Mesendoderm (in vitro differentiated cells): Measurements from ENCODE around the gene TVP23A.
"Not testable (repeated sequence)": the region's sequence is repeated elsewhere in the genome, so short reads cannot be mapped to it uniquely, and the experiment has no call there.

Experiments used
- DNase-seq: peaks from one replicate; pipeline ENCODE4 v3.0.0; 2013
- H2AK5ac ChIP-seq: 2 replicates; pipeline ENCODE4 v1.6.1; 2013; ENCODE audit warnings: low read length, inconsistent platforms
- H2BK120ac ChIP-seq: 2 replicates; pipeline ENCODE4 v1.6.1; 2013; ENCODE audit warnings: low read depth, mild to moderate bottlenecking, low read length, moderate library complexity, mixed read lengths
- H2BK15ac ChIP-seq: replicated peaks from 2 replicates; pipeline ENCODE4 v1.6.1; 2013; ENCODE audit warnings: low read depth, mild to moderate bottlenecking, moderate library complexity
- H2BK5ac ChIP-seq: 2 replicates; pipeline ENCODE4 v1.6.1; 2013; ENCODE audit warnings: low read length, inconsistent platforms
- H3K18ac ChIP-seq: 2 replicates; pipeline ENCODE4 v1.6.1; 2013; ENCODE audit warnings: mild to moderate bottlenecking, low read length, mixed read lengths
- H3K23ac ChIP-seq: one replicate; pipeline ENCODE4 v1.6.1; 2013; ENCODE audit warnings: low read length
- H3K27ac ChIP-seq: 2 replicates; pipeline ENCODE4 v1.5.1; 2013; ENCODE audit warnings: low read depth, mild to moderate bottlenecking, inconsistent platforms, low read length, moderate library complexity
- H3K27me3 ChIP-seq: 2 replicates; pipeline ENCODE4 v1.6.1; 2013; ENCODE audit warnings: low read length, control low read depth, mild to moderate bottlenecking, inconsistent platforms; ENCODE audit not compliant: insufficient read depth, poor library complexity
- H3K36me3 ChIP-seq: 2 replicates; pipeline ENCODE4 v1.6.1; 2013; ENCODE audit warnings: low read length, inconsistent platforms; ENCODE audit not compliant: control insufficient read depth, insufficient read depth
- H3K4ac ChIP-seq: one replicate; pipeline ENCODE4 v1.6.1; 2013; ENCODE audit warnings: low read depth, mild to moderate bottlenecking, low read length, moderate library complexity
- H3K4me1 ChIP-seq: 2 replicates; pipeline ENCODE4 v1.6.1; 2013; ENCODE audit warnings: low read depth, low read length, inconsistent platforms; ENCODE audit not compliant: control insufficient read depth
- H3K4me2 ChIP-seq: 2 replicates; pipeline ENCODE4 v1.6.1; 2013; ENCODE audit warnings: low read length
- H3K4me3 ChIP-seq: 2 replicates; pipeline ENCODE4 v1.5.1; 2013; ENCODE audit warnings: mild to moderate bottlenecking, low read length
- H3K56ac ChIP-seq: one replicate; pipeline ENCODE4 v1.6.1; 2013; ENCODE audit warnings: low read length
- H3K79me1 ChIP-seq: 2 replicates; pipeline ENCODE4 v1.6.1; 2013; ENCODE audit warnings: low read length, inconsistent platforms
- H3K79me2 ChIP-seq: 2 replicates; pipeline ENCODE4 v1.6.1; 2013; ENCODE audit warnings: mild to moderate bottlenecking, low read length; ENCODE audit not compliant: control insufficient read depth, insufficient read depth
- H3K9ac ChIP-seq: 2 replicates; pipeline ENCODE4 v1.6.1; 2013; ENCODE audit warnings: low read length, inconsistent platforms
- H4K5ac ChIP-seq: one replicate; pipeline ENCODE4 v1.6.1; 2013; ENCODE audit warnings: low read length
- H4K8ac ChIP-seq: one replicate; pipeline ENCODE4 v1.6.1; 2013; ENCODE audit warnings: low read depth, mild to moderate bottlenecking, control low read depth, low read length, moderate library complexity
- WGBS: extraction: QIAGEN DNeasy Blood & Tissue Kit; methylation state at CpG from one replicate; pipeline ENCODE4 v1.1.7; 2013; ENCODE audit warnings: low lambda C conversion rate, missing lambda C conversion rate; ENCODE audit not compliant: insufficient coverage; ENCODE audit errors: extremely low coverage; 5-methylcytosine and 5-hydroxymethylcytosine counted together

TVP23A gene

DNA sequence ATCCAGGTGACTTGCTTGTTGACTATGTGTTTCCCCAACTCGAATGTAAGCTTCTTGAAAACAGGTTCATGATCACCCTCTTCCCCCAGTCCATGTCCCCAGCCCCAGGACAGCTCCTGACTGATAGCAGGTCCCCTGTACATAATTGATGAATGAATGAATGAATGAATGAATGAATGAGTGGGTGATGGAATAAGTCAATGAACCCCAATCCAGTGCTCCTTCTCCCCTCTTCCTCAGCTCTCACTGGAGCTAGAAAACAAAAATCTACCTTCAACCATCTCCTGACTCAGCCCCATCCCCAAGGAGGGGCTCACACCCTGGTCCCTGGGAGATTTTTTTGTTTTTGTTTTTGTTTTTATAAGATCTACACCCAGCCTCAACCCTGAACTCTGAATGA, 16.2 kb upstream of the TVP23A start:
- Histone ChIP-seq H3K4me1 (no peaks in the 10 kb centered on the region), H2BK120ac (no peak overlapping the region), H3K4me3 (no peak overlapping the region), H2BK5ac (no peak overlapping the region), H4K8ac (no peak overlapping the region), H3K36me3 (no peaks in the 10 kb centered on the region), H2BK15ac (no peak overlapping the region), H4K5ac (no peak overlapping the region), H3K79me1 (no peaks in the 10 kb centered on the region), H2AK5ac (no peak overlapping the region), H3K27me3 (no peaks in the 10 kb centered on the region), H3K4me2 (no peak overlapping the region), H3K23ac (no peak overlapping the region), H3K9ac (no peak overlapping the region), H3K4ac (no peak overlapping the region), H3K79me2 (no peaks in the 10 kb centered on the region), H3K56ac (no peak overlapping the region), H3K18ac (no peak overlapping the region), H3K27ac (no peak overlapping the region)
- WGBS, result no CpG with 5 or more reads among the region's 1 CpG
- no peak for DNase-seq

- Histone ChIP-seq H2BK5ac (no peak overlapping the region), H3K4ac (no peak overlapping the region), H3K18ac (no peak overlapping the region), H3K36me3 (no peaks in the 10 kb centered on the region), H3K4me1 (no peaks in the 10 kb centered on the region), H3K27ac (no peak overlapping the region), H2BK120ac (no peak overlapping the region), H4K5ac (no peak overlapping the region), H3K79me2 (no peaks in the 10 kb centered on the region), H3K9ac (no peak overlapping the region), H3K4me3 (no peak overlapping the region), H3K79me1 (no peaks in the 10 kb centered on the region), H3K4me2 (no peak overlapping the region), H2BK15ac (no peak overlapping the region), H2AK5ac (no peak overlapping the region), H4K8ac (no peak overlapping the region), H3K56ac (no peak overlapping the region), H3K23ac (no peak overlapping the region), H3K27me3 (no peaks in the 10 kb centered on the region)
- no CpG with 5 or more reads among the region's 10 CpGs for WGBS
- DNase-seq, result no peak
Observed at GRCh38 chr16:10834130-10834529, 15.5 kb upstream of the TVP23A start.

DNA sequence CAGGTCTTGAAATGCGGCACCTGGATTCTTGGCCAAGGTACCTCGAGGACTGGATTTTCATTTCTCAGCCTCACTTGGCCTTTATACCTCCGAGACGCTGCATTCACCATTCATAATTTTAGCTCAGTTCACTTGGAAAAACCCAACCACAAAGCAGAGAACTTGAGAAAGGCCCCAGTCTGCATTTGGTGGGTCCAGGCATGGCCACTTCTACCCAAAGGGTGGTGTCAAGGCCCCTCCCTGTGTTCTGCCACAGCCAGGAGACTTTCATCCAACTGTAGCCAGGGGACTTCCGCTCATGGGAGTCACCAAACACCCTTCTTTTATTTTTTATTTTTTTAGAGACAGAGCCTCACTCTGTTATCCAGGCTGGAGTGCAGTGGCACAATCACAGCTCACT, 14.7 kb upstream of the TVP23A start:
- Histone ChIP-seq H2BK5ac (no peak overlapping the region), H2AK5ac (no peak overlapping the region), H3K27ac (no peak overlapping the region), H4K8ac (no peak overlapping the region), H3K23ac (no peak overlapping the region), H3K79me1 (no peaks in the 10 kb centered on the region), H3K9ac (no peak overlapping the region), H2BK120ac (no peak overlapping the region), H3K4ac (no peak overlapping the region), H3K36me3 (no peaks in the 10 kb centered on the region), H3K4me1 (no peaks in the 10 kb centered on the region), H3K4me3 (no peak overlapping the region), H3K79me2 (no peaks in the 10 kb centered on the region), H4K5ac (no peak overlapping the region), H3K4me2 (no peak overlapping the region), H3K56ac (no peak overlapping the region), H3K18ac (no peak overlapping the region), H3K27me3 (no peaks in the 10 kb centered on the region), H2BK15ac (no peak overlapping the region)
- DNase-seq, result no peak
- WGBS, result no CpG with 5 or more reads among the region's 5 CpGs

DNA sequence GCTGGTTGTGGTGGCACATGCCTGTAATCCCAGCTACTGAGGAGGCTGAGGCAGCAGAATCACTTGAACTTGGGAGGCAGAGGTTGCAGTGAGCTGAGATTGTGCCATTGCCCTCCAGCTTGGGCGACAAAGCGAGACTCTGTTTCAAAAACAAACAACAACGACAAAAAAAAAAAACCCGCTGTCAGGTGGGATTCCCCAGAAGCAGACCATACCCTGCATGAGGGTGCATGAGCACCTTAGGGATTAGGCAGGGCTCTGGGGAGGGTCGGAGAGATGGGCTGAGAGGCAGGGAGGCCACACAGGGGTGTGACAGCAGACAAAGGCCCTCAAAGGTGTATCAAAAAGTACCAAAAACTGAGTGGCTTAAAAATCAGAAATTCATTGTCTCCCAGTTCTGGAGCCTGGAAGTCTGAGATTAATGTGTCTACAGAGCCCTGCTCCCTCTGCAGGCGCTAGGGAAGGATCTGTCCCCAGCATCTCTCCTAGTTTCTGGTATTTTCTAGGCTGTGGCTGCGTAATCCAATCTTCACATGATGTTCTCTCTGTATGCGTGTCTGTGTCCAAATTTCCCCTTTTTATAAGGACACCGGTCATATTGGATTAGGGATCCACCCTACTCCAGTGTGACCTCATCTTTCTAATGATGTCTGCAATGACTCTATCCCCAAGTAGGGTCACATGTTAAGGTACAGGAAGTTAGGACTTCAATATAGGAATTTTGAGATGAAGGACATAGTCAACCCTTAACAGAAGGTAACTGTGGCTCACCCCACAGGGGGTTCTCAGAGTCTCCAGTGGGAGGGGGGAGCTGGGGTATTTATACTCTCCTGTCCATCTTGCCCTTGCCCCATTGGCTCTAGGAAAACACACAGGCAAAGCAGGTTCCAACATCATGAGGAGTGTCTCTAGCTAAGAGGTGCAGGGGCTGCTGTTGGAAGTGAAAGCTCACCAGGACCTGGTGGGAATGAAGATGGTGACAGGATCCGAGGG, 13.6 kb upstream of the TVP23A start:
- no peaks in the 10 kb centered on the region for H3K27me3 ChIP-seq
- no peaks in the 10 kb centered on the region for H3K4me1 ChIP-seq
- no peak overlapping the region for H3K4me2 ChIP-seq
- no peak overlapping the region for H4K8ac ChIP-seq
- no peaks in the 10 kb centered on the region for H3K36me3 ChIP-seq
- no peak overlapping the region for H2AK5ac ChIP-seq
- H3K9ac ChIP-seq, result no peak overlapping the region
- no peak overlapping the region for H3K56ac ChIP-seq
- H3K23ac ChIP-seq, result no peak overlapping the region
- H2BK120ac ChIP-seq, result no peak overlapping the region
- WGBS, result no CpG with 5 or more reads among the region's 10 CpGs
- no peak overlapping the region for H2BK5ac ChIP-seq
- H3K27ac ChIP-seq, result no peak overlapping the region
- no peak overlapping the region for H3K4ac ChIP-seq
- no peak overlapping the region for H3K18ac ChIP-seq
- no peak overlapping the region for H3K4me3 ChIP-seq
- H3K79me1 ChIP-seq, result no peaks in the 10 kb centered on the region
- no peaks in the 10 kb centered on the region for H3K79me2 ChIP-seq
- no peak for DNase-seq
- no peak overlapping the region for H2BK15ac ChIP-seq
- no peak overlapping the region for H4K5ac ChIP-seq

DNA sequence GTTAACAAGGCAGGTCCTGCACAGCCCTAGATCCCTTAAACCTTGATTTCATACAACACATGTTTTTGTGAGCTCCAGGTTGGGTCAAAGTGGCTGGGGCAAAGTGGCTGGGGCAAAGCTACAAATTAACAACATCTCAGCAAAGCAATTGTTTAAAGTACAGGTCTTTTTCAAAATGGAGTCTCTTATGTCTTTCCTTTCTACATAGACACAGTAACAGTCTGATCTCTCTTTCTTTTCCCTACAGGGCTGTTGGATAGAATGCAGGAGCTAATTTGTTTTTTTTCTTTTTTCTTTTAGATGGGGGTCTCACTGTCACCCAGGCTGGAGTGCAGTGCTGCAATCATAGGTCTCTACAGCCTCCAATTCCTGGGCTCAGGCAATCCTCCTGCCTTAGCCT, 11.6 kb upstream of the TVP23A start:
- not testable (repeated sequence) for H2AK5ac ChIP-seq, H3K4ac ChIP-seq, H4K8ac ChIP-seq, H3K9ac ChIP-seq, H3K23ac ChIP-seq, H3K36me3 ChIP-seq, H3K4me1 ChIP-seq, H2BK5ac ChIP-seq, H3K27ac ChIP-seq, H3K56ac ChIP-seq, H3K18ac ChIP-seq, H2BK15ac ChIP-seq, DNase-seq, H3K79me1 ChIP-seq, H3K79me2 ChIP-seq, H4K5ac ChIP-seq, H2BK120ac ChIP-seq, H3K27me3 ChIP-seq, H3K4me2 ChIP-seq, H3K4me3 ChIP-seq
